Mucosa of descending colon (tissue), 3 donors: Measurements from ENCODE around the gene SLC4A2. TPM values are rescaled to one million over a fixed set of nuclear protein-coding genes. Genes with fewer than 3 reads are reported as not detected.

Source experiments
- ATAC-seq: fragments of 200-7000 bp; cut with Tn5 transposase; one replicate; pipeline ENCODE4 v1.9.1; 2020; ENCODE audit warnings: mild to moderate bottlenecking, moderate library complexity
- DNase-seq, 3 donors: peaks; one replicate each; pipeline ENCODE4 v3.0.0-alpha.2; 2020
- H3K36me3 ChIP-seq: fragments of 200-600 bp; one replicate; pipeline ENCODE4 v1.8.0; 2021; ENCODE audit warnings: low read depth, mild to moderate bottlenecking
- H3K4me1 ChIP-seq: fragments of 200-600 bp; one replicate; pipeline ENCODE4 v1.8.0; 2021; ENCODE audit warnings: low read depth, mild to moderate bottlenecking
- H3K4me3 ChIP-seq: fragments of 200-600 bp; one replicate; pipeline ENCODE4 v1.8.0; 2021; ENCODE audit warnings: mild to moderate bottlenecking
- H3K9me3 ChIP-seq: fragments of 200-600 bp; one replicate; pipeline ENCODE4 v1.8.0; 2021; ENCODE audit warnings: mild to moderate bottlenecking
- intact Hi-C, 2 donors: fragments of 100-400 bp; cut with DNase I in 1 of 2; cut with micrococcal nuclease in 1 of 2; formaldehyde crosslinking; loops; one replicate each; pipeline versions ENCODE4 v1.11.0 to v1.11.1; 2022; cut with DNase I, micrococcal nuclease
- total RNA-seq, 3 donors: library from RNA; stranded (reverse); fragmentation: NEBNext Ultra II Directional in 2 of 3; extraction: Animal tissue kit (Norgen Biotek cat#: 25700) in 2 of 3; gene quantifications; one replicate each; pipeline versions ENCODE4 v1.2.1 to v1.2.4, GENCODE V29; 2021 to 2023
- TF ChIP-seq, protein P1 (sequence below): fragments of 200-600 bp; IDR thresholded peaks from one replicate; pipeline ENCODE4 v1.8.0; 2022; ENCODE audit warnings: antibody characterized with exemption, mild to moderate bottlenecking
- donor health status: DM: no; HTN: no; CAD: no; lungs with moderate emphysema.
- donor health status: DM: no; HTN: no; CAD: no.
- donor health status: DM: no; HTN: yes; CAD: no.

Gene SLC4A2
- total RNA-seq, 3 donors from 2014 or later, result 82.2 to 168 (median 89.5) TPM

DNA sequence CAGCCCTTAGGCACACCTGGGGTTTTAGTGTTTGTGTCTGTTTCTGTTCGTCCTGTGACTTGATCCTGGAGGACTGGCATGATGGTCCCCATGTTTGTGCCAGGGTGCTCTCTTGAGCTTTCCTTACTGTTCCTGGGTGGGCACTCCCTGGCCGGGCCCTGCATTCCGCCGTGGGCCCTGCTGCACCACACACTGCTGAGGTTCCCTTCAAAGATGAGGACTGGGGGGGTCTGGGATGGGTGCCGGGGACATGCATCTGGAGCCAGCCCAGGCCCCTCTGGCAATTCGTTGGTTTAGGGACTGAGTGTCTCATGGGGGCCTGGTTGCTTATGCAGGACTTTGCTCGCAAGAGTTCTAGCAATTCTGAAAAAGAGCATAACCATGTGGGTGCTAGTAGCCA lies 31.6 kb downstream of the SLC4A2 start:
- Histone ChIP-seq H3K4me1 (peaks cover 24% of the 10 kb centered on the region), H3K4me3 (no peak overlapping the region), H3K9me3 (no peaks in the 10 kb centered on the region), H3K36me3 (no peaks in the 10 kb centered on the region)
- intact Hi-C loops, result no loop called here
- DNase-seq (peak in 2 of 3 donors; percentile 20 to 44), ATAC-seq (no peak)
- TF ChIP-seq, protein P1, sequence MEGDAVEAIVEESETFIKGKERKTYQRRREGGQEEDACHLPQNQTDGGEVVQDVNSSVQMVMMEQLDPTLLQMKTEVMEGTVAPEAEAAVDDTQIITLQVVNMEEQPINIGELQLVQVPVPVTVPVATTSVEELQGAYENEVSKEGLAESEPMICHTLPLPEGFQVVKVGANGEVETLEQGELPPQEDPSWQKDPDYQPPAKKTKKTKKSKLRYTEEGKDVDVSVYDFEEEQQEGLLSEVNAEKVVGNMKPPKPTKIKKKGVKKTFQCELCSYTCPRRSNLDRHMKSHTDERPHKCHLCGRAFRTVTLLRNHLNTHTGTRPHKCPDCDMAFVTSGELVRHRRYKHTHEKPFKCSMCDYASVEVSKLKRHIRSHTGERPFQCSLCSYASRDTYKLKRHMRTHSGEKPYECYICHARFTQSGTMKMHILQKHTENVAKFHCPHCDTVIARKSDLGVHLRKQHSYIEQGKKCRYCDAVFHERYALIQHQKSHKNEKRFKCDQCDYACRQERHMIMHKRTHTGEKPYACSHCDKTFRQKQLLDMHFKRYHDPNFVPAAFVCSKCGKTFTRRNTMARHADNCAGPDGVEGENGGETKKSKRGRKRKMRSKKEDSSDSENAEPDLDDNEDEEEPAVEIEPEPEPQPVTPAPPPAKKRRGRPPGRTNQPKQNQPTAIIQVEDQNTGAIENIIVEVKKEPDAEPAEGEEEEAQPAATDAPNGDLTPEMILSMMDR, result no peak

GRCh38 chr7:151091431-151091830 lies 32.0 kb downstream of the SLC4A2 start:
- peaks cover 24% of the 10 kb centered on the region for H3K4me1 ChIP-seq
- peak; percentile 50 to 81 (median 68) for DNase-seq
- ATAC-seq, result peak; percentile 67
- H3K4me3 ChIP-seq, result no peak overlapping the region
- no peaks in the 10 kb centered on the region for H3K9me3 ChIP-seq
- H3K36me3 ChIP-seq, result no peaks in the 10 kb centered on the region
- TF ChIP-seq, protein P1, result peak; percentile 66
- intact Hi-C loops, result no loop called here

- no peaks in the 10 kb centered on the region for H3K36me3 ChIP-seq
- no peak overlapping the region for H3K4me3 ChIP-seq
- ATAC-seq (no peak), DNase-seq (peak in 1 of 3 donors; percentile 17)
- intact Hi-C loops, result no loop called here
- TF ChIP-seq, protein P1, result no peak
- H3K4me1 ChIP-seq, result peaks cover 24% of the 10 kb centered on the region
- no peaks in the 10 kb centered on the region for H3K9me3 ChIP-seq
These were observed 32.6 kb downstream of the SLC4A2 start for GRCh38 chr7:151091988-151092387.

- DNase-seq (no peak), ATAC-seq (no peak)
- Histone ChIP-seq H3K9me3 (no peaks in the 10 kb centered on the region), H3K4me3 (no peak overlapping the region), H3K36me3 (no peaks in the 10 kb centered on the region), H3K4me1 (peaks cover 11% of the 10 kb centered on the region)
- TF ChIP-seq, protein P1, result no peak
- intact Hi-C loops, result no loop called here
These were observed 34.4 kb downstream of the SLC4A2 start for GRCh38 chr7:151093748-151094147.

GRCh38 chr7:151094675-151095074 lies 35.3 kb downstream of the SLC4A2 start:
- no peak for ATAC-seq
- Histone ChIP-seq H3K9me3 (no peaks in the 10 kb centered on the region), H3K36me3 (no peaks in the 10 kb centered on the region), H3K4me1 (peaks cover 3% of the 10 kb centered on the region), H3K4me3 (no peak overlapping the region)
- DNase-seq, result no peak
- TF ChIP-seq, protein P1, result no peak
- intact Hi-C loops, result no loop called here

DNA sequence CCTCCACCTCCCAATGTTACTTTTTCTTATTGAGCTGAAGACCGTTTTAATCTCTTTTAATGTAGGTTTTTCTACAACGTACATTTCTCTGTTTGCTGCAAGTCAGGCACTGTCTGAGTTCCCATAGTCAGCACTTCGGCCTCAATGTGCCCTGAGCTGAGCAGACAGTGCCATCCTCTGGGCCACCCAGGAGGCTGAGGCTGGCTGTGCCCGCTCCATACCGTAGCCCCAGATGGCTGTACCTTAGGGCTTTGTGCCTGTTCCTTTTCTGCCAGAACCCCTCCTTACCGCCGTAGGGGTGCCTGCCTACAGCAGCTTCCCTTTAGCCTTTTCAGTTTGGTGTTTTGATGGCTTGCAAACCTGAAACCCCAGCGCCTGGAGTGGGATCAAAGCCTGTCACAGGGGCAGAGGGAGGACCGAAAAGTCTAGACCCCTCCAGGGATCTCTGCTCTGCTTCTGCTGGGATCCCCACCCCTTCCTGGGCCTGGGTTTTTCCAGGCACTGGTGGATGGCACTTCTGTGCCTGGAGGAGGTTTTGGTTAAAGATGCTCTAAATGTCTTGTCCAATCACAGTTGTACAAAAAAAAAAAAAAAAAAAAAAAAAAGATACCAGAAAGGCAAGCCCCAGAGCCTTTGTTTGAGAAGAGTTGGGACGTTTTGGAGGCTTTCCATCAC lies 35.9 kb downstream of the SLC4A2 start:
- H3K4me1 ChIP-seq, result no peaks in the 10 kb centered on the region
- intact Hi-C loops, result no loop called here
- TF ChIP-seq, protein P1, result no peak
- H3K9me3 ChIP-seq, result no peaks in the 10 kb centered on the region
- ATAC-seq, result no peak
- no peak overlapping the region for H3K4me3 ChIP-seq
- no peaks in the 10 kb centered on the region for H3K36me3 ChIP-seq
- no peak for DNase-seq
